Measurements from ENCODE around the gene ZNF593OS. TPM values are rescaled to one million over a fixed set of nuclear protein-coding genes. Genes with fewer than 3 reads are reported as not detected.

ZNF593OS gene
- polyA plus RNA-seq, 3 donors, result 0.50 to 0.59 TPM; not detected in 1

Other genes starting within 250 kb of the ZNF593OS start
- 1 to 10 TPM; 6.4 to 9.2 (median 6.8) TPM for gene PAFAH2, start 173.8 kb downstream of the ZNF593OS start, polyA plus RNA-seq
- not detected for gene EXTL1, start 150.1 kb downstream of the ZNF593OS start, polyA plus RNA-seq
- gene SLC30A2, start 125.7 kb downstream of the ZNF593OS start, polyA plus RNA-seq, result not detected
- gene TRIM63, start 104.2 kb downstream of the ZNF593OS start, polyA plus RNA-seq, result under 1 TPM in 1 of 3 donors, not detected in 2; 0.09 TPM
- 1 to 10 TPM; 1.2 to 2.5 (median 2.3) TPM for gene PDIK1L, start 60.0 kb downstream of the ZNF593OS start, polyA plus RNA-seq
- gene FAM110D, start 12.8 kb downstream of the ZNF593OS start, polyA plus RNA-seq, result not detected
- gene C1orf232, start 2.9 kb downstream of the ZNF593OS start, polyA plus RNA-seq, result not detected
- 10 to 100 TPM; 23.6 to 36.5 (median 27.8) TPM for gene ZNF593, start 1.9 kb downstream of the ZNF593OS start, polyA plus RNA-seq
- gene CNKSR1, start 5.7 kb upstream of the ZNF593OS start, polyA plus RNA-seq, result 1 to 10 TPM in 1 of 3 donors, not detected in 2; 1.4 TPM
- not detected for gene CATSPER4, start 18.8 kb upstream of the ZNF593OS start, polyA plus RNA-seq
- 10 to 100 TPM in 2 of 3 donors, 1 to 10 TPM in 1; 8.2 to 32.5 (median 10.9) TPM for gene CEP85, start 62.4 kb upstream of the ZNF593OS start, polyA plus RNA-seq
- 1,000 to 10,000 TPM in 2 of 3 donors, 100 to 1,000 TPM in 1; 478 to 1,744 (median 1,706) TPM for gene SH3BGRL3, start 108.3 kb upstream of the ZNF593OS start, polyA plus RNA-seq
- gene UBXN11, start 134.8 kb upstream of the ZNF593OS start, polyA plus RNA-seq, result 100 to 1,000 TPM in 1 of 3 donors, 10 to 100 TPM in 2; 48.0 to 885 (median 52.1) TPM
- gene CD52, start 146.1 kb upstream of the ZNF593OS start, polyA plus RNA-seq, result 1,000 to 10,000 TPM in 2 of 3 donors, 100 to 1,000 TPM in 1; 851 to 4,047 (median 2,617) TPM
- under 1 TPM in 1 of 3 donors, not detected in 2; 0.52 TPM for gene CRYBG2, start 182.3 kb upstream of the ZNF593OS start, polyA plus RNA-seq
- not detected for gene ZNF683, start 200.9 kb upstream of the ZNF593OS start, polyA plus RNA-seq
- gene LIN28A, start 239.0 kb upstream of the ZNF593OS start, polyA plus RNA-seq, result not detected